A673 (cell line): Measurements from ENCODE around the gene IFIT5. TPM values are rescaled to one million over a fixed set of nuclear protein-coding genes. Genes with fewer than 3 reads are reported as not detected.

Experiments used
- BruUV-seq: library from RNA; stranded (reverse); fragments of 400-500 nt; replicated peaks from 2 replicates; lab custom pipeline; 2021; lab: Mats Ljungman, UMichigan
- CTCF ChIA-PET: fragments of 300-600 bp; sonication (Branson Sonifier 250); formaldehyde crosslinking; loops from one replicate; lab custom pipeline; 2022; ENCODE audit warnings: antibody characterized with exemption; lab: Charles Lee
- POLR2A ChIA-PET: fragments of 300-600 bp; sonication (Branson Sonifier 250); formaldehyde crosslinking; loops from one replicate; lab custom pipeline; 2022; ENCODE audit warnings: antibody characterized with exemption; ENCODE audit not compliant: low non-redundant PET; lab: Charles Lee
- DNase-seq: peaks from one replicate; pipeline ENCODE4 v3.0.0-alpha.2; 2015; ENCODE audit warnings: low spot score
- H3K27ac ChIP-seq: fragments of 200-600 bp; sonication (generic); 2 replicates; pipeline ENCODE4 v1.5.1; 2016; ENCODE audit warnings: mixed run types, low read depth, mild to moderate bottlenecking, mixed read lengths, antibody characterized with exemption, low read length; ENCODE audit not compliant: poor library complexity, severe bottlenecking
- H3K27me3 ChIP-seq: fragments of 200-600 bp; sonication (generic); replicated peaks from 2 replicates; pipeline ENCODE4 v1.6.1; 2017; ENCODE audit warnings: mixed run types, low read depth, mild to moderate bottlenecking, mixed read lengths, antibody characterized with exemption, low read length; ENCODE audit not compliant: insufficient read depth, poor library complexity
- H3K36me3 ChIP-seq: fragments of 200-600 bp; sonication (generic); 2 replicates; pipeline ENCODE4 v1.6.1; 2016; ENCODE audit warnings: mixed run types, mild to moderate bottlenecking, mixed read lengths, antibody characterized with exemption, low read length; ENCODE audit not compliant: insufficient read depth, poor library complexity, severe bottlenecking
- H3K4me1 ChIP-seq: fragments of 200-600 bp; sonication (generic); 2 replicates; pipeline ENCODE4 v1.6.1; 2017; ENCODE audit warnings: mixed run types, mild to moderate bottlenecking, mixed read lengths, antibody characterized with exemption, low read length; ENCODE audit not compliant: insufficient read depth, poor library complexity, severe bottlenecking
- H3K4me3 ChIP-seq: fragments of 200-600 bp; sonication (generic); 2 replicates; pipeline ENCODE4 v1.5.1; 2016; ENCODE audit warnings: low read depth, mixed run types, mild to moderate bottlenecking, mixed read lengths, low read length; ENCODE audit not compliant: poor library complexity, severe bottlenecking
- H3K9me3 ChIP-seq: fragments of 200-600 bp; sonication (generic); 2 replicates; pipeline ENCODE4 v1.6.1; 2016; ENCODE audit warnings: mixed run types, low read depth, mild to moderate bottlenecking, mixed read lengths, antibody characterized with exemption, low read length; ENCODE audit not compliant: poor library complexity, severe bottlenecking
- CTCF ChIP-seq: fragments of 300-800, 200-600 bp; sonication (generic); conservative IDR thresholded peaks from 2 replicates; pipeline ENCODE4 v1.5.1; 2017; ENCODE audit warnings: low read depth, mild to moderate bottlenecking, antibody characterized with exemption, low read length, moderate library complexity, mixed read lengths
- EZH2 ChIP-seq: fragments of 200-600 bp; sonication (generic); IDR thresholded peaks from 2 replicates; pipeline ENCODE4 v1.6.1; 2017; ENCODE audit warnings: borderline replicate concordance, low read depth, mild to moderate bottlenecking, mixed read lengths, antibody characterized with exemption, low read length; ENCODE audit not compliant: poor library complexity, severe bottlenecking
- intact Hi-C: fragments of 100-400 bp; cut with micrococcal nuclease; formaldehyde crosslinking; loops from one replicate; pipeline ENCODE4 v1.10.0; 2022; ENCODE audit not compliant: unreplicated experiment
- total RNA-seq: library from RNA; stranded (reverse); gene quantifications from 2 replicates; pipeline ENCODE4 v1.2.3, GENCODE V29; 2021

Gene IFIT5
- total RNA-seq, 1 experiment from 2014 or later, result 15.8 TPM

- Histone ChIP-seq H3K27ac (no peak overlapping the region), H3K36me3 (no peaks in the 10 kb centered on the region), H3K4me3 (no peak overlapping the region), H3K4me1 (peaks cover 32% of the 10 kb centered on the region), H3K9me3 (no peaks in the 10 kb centered on the region), H3K27me3 (no peaks in the 10 kb centered on the region)
- intact Hi-C loops, result loop anchor here (5.0 kb wide), 1 partner anchor 83 kb away; no protein-coding TSS in a partner anchor
- peak; percentile 44 for DNase-seq
- CTCF ChIA-PET, result no interaction called here
- no peak for TF ChIP-seq EZH2
- TF ChIP-seq CTCF, result no peak
- POLR2A ChIA-PET, result interaction anchor here (0.7 kb wide), 1 partner anchor 8 kb away, joined by 3 read pairs; no protein-coding TSS in a partner anchor
- BruUV-seq, result no TSS peak
Observed at GRCh38 chr10:89469517-89469916, 55.1 kb downstream of the IFIT5 start.

Other genes with a start within 250 kb of the IFIT5 start
- 0.42 and 0.56 TPM in 2 replicates for gene CH25H, start 207.3 kb upstream of the IFIT5 start, total RNA-seq
- gene LIPA, start 162.8 kb upstream of the IFIT5 start, total RNA-seq, result 38.0 and 40.3 TPM in 2 replicates
- gene IFIT2, start 112.5 kb upstream of the IFIT5 start, total RNA-seq, result 1.7 and 1.9 TPM in 2 replicates
- gene IFIT3, start 86.6 kb upstream of the IFIT5 start, total RNA-seq, result 5.6 and 6.7 TPM in 2 replicates
- gene IFIT1B, start 36.5 kb upstream of the IFIT5 start, total RNA-seq, result not detected in 2 replicates
- 2.4 and 3.2 TPM in 2 replicates for gene IFIT1, start 21.9 kb upstream of the IFIT5 start, total RNA-seq
- 0.54 and 0.74 TPM in 2 replicates for gene SLC16A12, start 121.0 kb downstream of the IFIT5 start, total RNA-seq
- gene PANK1, start 230.7 kb downstream of the IFIT5 start, total RNA-seq, result 18.5 and 19.2 TPM in 2 replicates